Astrocyte of the cerebellum (primary cell): ENCODE data around the gene GREB1L.

Experiments
- DNase-seq: peaks from one replicate; pipeline ENCODE4 v3.0.0-alpha.2; 2011; ENCODE audit warnings: low read depth
- H3K4me3 ChIP-seq: 2 replicates; pipeline ENCODE4 v1.5.1; 2011; ENCODE audit warnings: mild to moderate bottlenecking, low read depth, low read length, moderate library complexity
- CTCF ChIP-seq: IDR thresholded peaks from 2 replicates; pipeline ENCODE4 v1.5.1; 2012; ENCODE audit warnings: low read length, low read depth, moderate library complexity, mild to moderate bottlenecking; ENCODE audit errors: missing control alignments
- in situ Hi-C: cut with HindIII; loops from 2 replicates; pipeline ENCODE4 v1.10.0; 2017; ENCODE audit warnings: low sequenced_read_pairs

The GREB1L gene

GRCh38 chr18:21241301-21242048 lies 557 bp upstream of the GREB1L start:
- DNase-seq: no peak
- in situ Hi-C loops: no loop called here
- H3K4me3 ChIP-seq: peak overlapping the region; percentile 71
- no peak for TF ChIP-seq CTCF

- in situ Hi-C loops: no loop called here
- no peak for TF ChIP-seq CTCF
- H3K4me3 ChIP-seq: peak overlapping the region; percentile 71
Measured at GRCh38 chr18:21242780-21243401, 859 bp downstream of the GREB1L start.

GRCh38 chr18:21254576-21254975 lies 12.5 kb downstream of the GREB1L start:
- DNase-seq: no peak
- no peak overlapping the region for H3K4me3 ChIP-seq
- no peak for TF ChIP-seq CTCF
- in situ Hi-C loops: no loop called here

More at GRCh38 chr18:21242780-21243401, 859 bp downstream of the GREB1L start:
- DNase-seq: no peak

DNA sequence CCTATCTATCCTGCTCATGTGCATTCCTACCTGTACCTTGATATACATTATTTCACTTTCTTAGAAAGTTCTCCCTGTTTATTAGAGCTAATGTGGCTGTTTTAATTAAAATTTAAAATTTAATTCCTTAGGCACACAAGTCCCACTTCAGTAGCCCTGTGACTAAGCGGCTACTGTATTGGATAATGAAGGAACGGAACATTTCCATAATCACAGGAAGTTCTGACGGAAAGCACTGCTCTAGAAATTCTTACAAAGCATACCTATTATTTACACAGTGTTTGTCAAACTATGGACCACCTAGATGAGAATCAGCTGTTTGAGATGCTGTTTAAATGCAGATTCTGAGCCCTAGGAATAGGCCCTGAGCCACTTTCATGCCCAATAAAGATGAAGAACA lies 13.2 kb downstream of the GREB1L start:
- no peak for DNase-seq
- no peak overlapping the region for H3K4me3 ChIP-seq
- in situ Hi-C loops: no loop called here
- no peak for TF ChIP-seq CTCF

DNA sequence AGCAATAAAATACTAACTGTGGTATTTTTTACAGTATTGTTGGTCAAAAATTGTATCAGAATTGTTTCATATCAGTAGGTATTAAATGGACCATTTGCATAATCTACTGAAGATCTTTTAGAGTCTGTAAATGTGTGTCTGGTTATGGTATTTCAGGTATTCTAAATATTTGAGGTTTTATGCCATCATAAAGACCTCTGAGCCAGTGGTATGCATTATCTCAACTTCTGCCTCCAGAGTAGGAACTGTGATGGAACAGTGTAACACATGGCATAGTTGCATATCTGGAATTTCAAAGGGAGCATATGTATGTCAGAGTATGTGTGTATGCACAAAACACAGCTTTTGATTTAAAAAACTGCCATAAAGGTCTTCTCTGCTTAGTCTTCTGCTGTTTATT lies 15.4 kb downstream of the GREB1L start:
- no peak for DNase-seq
- TF ChIP-seq CTCF: no peak
- H3K4me3 ChIP-seq: no peak overlapping the region
- in situ Hi-C loops: no loop called here

GRCh38 chr18:21260621-21261020 lies 18.6 kb downstream of the GREB1L start:
- no peak overlapping the region for H3K4me3 ChIP-seq
- TF ChIP-seq CTCF: no peak
- in situ Hi-C loops: loop anchor here (10.0 kb wide), 1 partner anchor 56 kb away; no protein-coding TSS in a partner anchor
- no peak for DNase-seq
